Stimulated activated CD8-positive, alpha-beta memory T cell treated with anti-CD3 and anti-CD28 coated beads, Interleukin-4, amount 100 ng/mL, for 1 hour (primary cell): ENCODE results near the gene XYLT2.

Experiments
- DNase-seq, 2 donors: peaks; one replicate each; pipeline ENCODE4 v3.0.0-alpha.2; 2020; ENCODE audit warnings: low read depth in 2 of 2, low spot score in 1 of 2

Gene XYLT2

GRCh38 chr17:50348522-50349242, 2.8 kb downstream of the XYLT2 start:
- DNase-seq, result no peak

- DNase-seq, result no peak
Observed at GRCh38 chr17:50349243-50349600, 3.3 kb downstream of the XYLT2 start.

GRCh38 chr17:50350733-50351132, 4.8 kb downstream of the XYLT2 start:
- DNase-seq, result no peak

- DNase-seq, result no peak
Observed at GRCh38 chr17:50352072-50352692, 6.3 kb downstream of the XYLT2 start.

- no peak for DNase-seq
Observed at GRCh38 chr17:50352693-50353599, 7.0 kb downstream of the XYLT2 start.

- DNase-seq, result no peak
Observed at GRCh38 chr17:50353600-50354195, 7.8 kb downstream of the XYLT2 start.

GRCh38 chr17:50354198-50354597, 8.3 kb downstream of the XYLT2 start:
- no peak for DNase-seq

- DNase-seq, result no peak
Observed at GRCh38 chr17:50354776-50355175, 8.8 kb downstream of the XYLT2 start.

GRCh38 chr17:50355336-50355700, 9.4 kb downstream of the XYLT2 start:
- DNase-seq, result no peak

- DNase-seq, result no peak
Observed at GRCh38 chr17:50355701-50356341, 9.9 kb downstream of the XYLT2 start.

- DNase-seq, result no peak
Observed at GRCh38 chr17:50356418-50356817, 10.5 kb downstream of the XYLT2 start.

- no peak for DNase-seq
Observed at GRCh38 chr17:50356892-50357510, 11.1 kb downstream of the XYLT2 start.

GRCh38 chr17:50358177-50358576, 12.3 kb downstream of the XYLT2 start:
- DNase-seq, result no peak

GRCh38 chr17:50359005-50359699, 13.2 kb downstream of the XYLT2 start:
- DNase-seq, result no peak

- no peak for DNase-seq
Observed at GRCh38 chr17:50359998-50360461, 14.1 kb downstream of the XYLT2 start.

GRCh38 chr17:50360486-50361115, 14.7 kb downstream of the XYLT2 start:
- no peak for DNase-seq

GRCh38 chr17:50361561-50362480, 15.9 kb downstream of the XYLT2 start:
- peak in 1 of 2 donors; percentile 29 for DNase-seq

- no peak for DNase-seq
Observed at GRCh38 chr17:50362661-50363060, 16.7 kb downstream of the XYLT2 start.
